ENCODE results near the gene FBXL16. TPM values are rescaled to one million over a fixed set of nuclear protein-coding genes. Genes with fewer than 3 reads are reported as not detected.

Gene FBXL16
- total and polyA plus RNA-seq, 2 donors (not counting 3 experiments of a cell fraction or from before 2014, with no cell fraction given) = 0.07 to 0.22 TPM

GRCh38 chr16:700684-701584 lies 4.7 kb downstream of the FBXL16 start:
- dilution Hi-C loops (cut with MboI; ENCODE audit: extremely low pct_ligation_motif_present, low sequenced_read_pairs) = no loop called here
- Histone ChIP-seq H3K9ac (replicated peaks; ENCODE audit: extremely low read depth, insufficient read depth, low read length) (no peak overlapping the region), H3K36me3 (ENCODE audit: control insufficient read depth in 2 of 2, extremely low read depth in 1 of 2, insufficient read depth in 2 of 2, low read length in 2 of 2) (no peaks in the 10 kb centered on the region), H4K20me1 (replicated peaks; ENCODE audit: control insufficient read depth, extremely low read depth, insufficient read depth, low read length) (no peaks in the 10 kb centered on the region), H3K4me2 (ENCODE audit: insufficient read depth, low read length) (no peak overlapping the region), H3K27ac (ENCODE audit: insufficient read depth, low read depth, low read length) (no peak overlapping the region), H3K9me3 (replicated peaks; ENCODE audit: control insufficient read depth, insufficient read depth, low read length) (no peaks in the 10 kb centered on the region), H3K27me3 (ENCODE audit: control insufficient read depth in 2 of 2, insufficient read depth in 2 of 2, low read length in 2 of 2) (peaks cover 29 to 31% of the 10 kb centered on the region in 2 experiments), H3K4me3 (replicated peaks in 1 of 3; ENCODE audit: insufficient read depth in 1 of 3, low read depth in 1 of 3, low read length in 3 of 3) (no peak overlapping the region), H2AFZ (ENCODE audit: low read depth, low read length) (no peak overlapping the region), H3K4me1 (ENCODE audit: control insufficient read depth, extremely low read depth, insufficient read depth, low read length) (no peaks in the 10 kb centered on the region), H3K9me1 (replicated peaks; ENCODE audit: control insufficient read depth, extremely low read depth, insufficient read depth, low read length) (no peaks in the 10 kb centered on the region), H3K79me2 (ENCODE audit: control insufficient read depth, insufficient read depth, low read length) (no peaks in the 10 kb centered on the region)
- FAIRE-seq (no peak), DNase-seq (ENCODE audit: low read depth, low spot score) (no peak)
- ChIA-PET POLR2A (no interaction called here), CTCF (no interaction called here)
- BruUV-seq (replicated peaks) = no TSS peak
- TF ChIP-seq MAX (IDR thresholded peaks at IDR 0.05; ENCODE audit: insufficient read depth, insufficient read length) (no peak), EZH2 (IDR thresholded peaks at IDR 0.05; ENCODE audit: borderline replicate concordance, low read depth, low read length, severe bottlenecking) (peak; percentile 86), MYC (IDR thresholded peaks at IDR 0.05; ENCODE audit: low read depth, low read length) (no peak)
- TF ChIP-seq, protein P1, sequence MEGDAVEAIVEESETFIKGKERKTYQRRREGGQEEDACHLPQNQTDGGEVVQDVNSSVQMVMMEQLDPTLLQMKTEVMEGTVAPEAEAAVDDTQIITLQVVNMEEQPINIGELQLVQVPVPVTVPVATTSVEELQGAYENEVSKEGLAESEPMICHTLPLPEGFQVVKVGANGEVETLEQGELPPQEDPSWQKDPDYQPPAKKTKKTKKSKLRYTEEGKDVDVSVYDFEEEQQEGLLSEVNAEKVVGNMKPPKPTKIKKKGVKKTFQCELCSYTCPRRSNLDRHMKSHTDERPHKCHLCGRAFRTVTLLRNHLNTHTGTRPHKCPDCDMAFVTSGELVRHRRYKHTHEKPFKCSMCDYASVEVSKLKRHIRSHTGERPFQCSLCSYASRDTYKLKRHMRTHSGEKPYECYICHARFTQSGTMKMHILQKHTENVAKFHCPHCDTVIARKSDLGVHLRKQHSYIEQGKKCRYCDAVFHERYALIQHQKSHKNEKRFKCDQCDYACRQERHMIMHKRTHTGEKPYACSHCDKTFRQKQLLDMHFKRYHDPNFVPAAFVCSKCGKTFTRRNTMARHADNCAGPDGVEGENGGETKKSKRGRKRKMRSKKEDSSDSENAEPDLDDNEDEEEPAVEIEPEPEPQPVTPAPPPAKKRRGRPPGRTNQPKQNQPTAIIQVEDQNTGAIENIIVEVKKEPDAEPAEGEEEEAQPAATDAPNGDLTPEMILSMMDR (IDR thresholded peaks at IDR 0.05; ENCODE audit: extremely low read depth in 1 of 2, insufficient read depth in 1 of 2, low read depth in 1 of 2, low read length in 2 of 2) = no peak
- intact Hi-C loops (cut with micrococcal nuclease) = no loop called here
